GM10248 (cell line): ENCODE measurements around the gene MACROH2A2.
"Not testable (repeated sequence)": the region's sequence is repeated elsewhere in the genome, so short reads cannot be mapped to it uniquely, and the experiment has no call there.

ENCODE experiments used
- CTCF ChIA-PET: fragments of 300-600 bp; sonication (Branson Sonifier 250); formaldehyde crosslinking; extraction: SDS; loops from one replicate; lab custom pipeline; 2021; ENCODE audit warnings: antibody characterized with exemption; lab: Yijun Ruan, JAX
- POLR2A ChIA-PET: fragments of 350-650 bp; sonication (Branson Sonifier 250); formaldehyde crosslinking; extraction: SDS; loops from one replicate; lab custom pipeline; 2020; ENCODE audit warnings: antibody characterized with exemption; lab: Yijun Ruan, JAX
- DNase-seq: peaks from one replicate; pipeline ENCODE4 v3.0.0; 2012; ENCODE audit errors: extremely low spot score
- TF ChIP-seq, protein P1 (sequence below): IDR thresholded peaks from 2 replicates; pipeline ENCODE4 v1.5.1; 2012; ENCODE audit warnings: mild to moderate bottlenecking, low read depth; ENCODE audit errors: extremely low read depth, missing control alignments, control extremely low read depth

Gene MACROH2A2

DNA sequence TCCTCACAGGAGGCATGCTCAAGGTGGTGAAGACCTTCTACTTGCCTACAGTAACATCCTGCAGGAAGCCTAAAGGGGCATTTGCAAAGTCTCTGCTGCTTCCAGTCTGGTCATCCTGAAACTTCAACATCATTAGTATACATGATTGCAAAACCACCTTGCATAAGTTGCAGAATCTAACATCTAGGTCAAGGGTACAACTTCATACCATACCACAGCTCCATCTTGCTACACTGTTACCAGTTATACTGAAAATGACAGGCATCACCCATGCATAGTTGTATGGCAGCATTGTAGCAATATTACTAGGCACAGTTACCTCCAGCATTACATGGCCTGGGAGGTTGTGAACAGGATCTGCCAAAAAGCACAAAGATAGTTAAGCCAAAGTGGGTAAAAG is 13.7 kb upstream of the MACROH2A2 start:
- ChIA-PET POLR2A (no interaction called here), CTCF (no interaction called here)
- DNase-seq: no peak
- TF ChIP-seq, protein P1, sequence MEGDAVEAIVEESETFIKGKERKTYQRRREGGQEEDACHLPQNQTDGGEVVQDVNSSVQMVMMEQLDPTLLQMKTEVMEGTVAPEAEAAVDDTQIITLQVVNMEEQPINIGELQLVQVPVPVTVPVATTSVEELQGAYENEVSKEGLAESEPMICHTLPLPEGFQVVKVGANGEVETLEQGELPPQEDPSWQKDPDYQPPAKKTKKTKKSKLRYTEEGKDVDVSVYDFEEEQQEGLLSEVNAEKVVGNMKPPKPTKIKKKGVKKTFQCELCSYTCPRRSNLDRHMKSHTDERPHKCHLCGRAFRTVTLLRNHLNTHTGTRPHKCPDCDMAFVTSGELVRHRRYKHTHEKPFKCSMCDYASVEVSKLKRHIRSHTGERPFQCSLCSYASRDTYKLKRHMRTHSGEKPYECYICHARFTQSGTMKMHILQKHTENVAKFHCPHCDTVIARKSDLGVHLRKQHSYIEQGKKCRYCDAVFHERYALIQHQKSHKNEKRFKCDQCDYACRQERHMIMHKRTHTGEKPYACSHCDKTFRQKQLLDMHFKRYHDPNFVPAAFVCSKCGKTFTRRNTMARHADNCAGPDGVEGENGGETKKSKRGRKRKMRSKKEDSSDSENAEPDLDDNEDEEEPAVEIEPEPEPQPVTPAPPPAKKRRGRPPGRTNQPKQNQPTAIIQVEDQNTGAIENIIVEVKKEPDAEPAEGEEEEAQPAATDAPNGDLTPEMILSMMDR: no peak

DNA sequence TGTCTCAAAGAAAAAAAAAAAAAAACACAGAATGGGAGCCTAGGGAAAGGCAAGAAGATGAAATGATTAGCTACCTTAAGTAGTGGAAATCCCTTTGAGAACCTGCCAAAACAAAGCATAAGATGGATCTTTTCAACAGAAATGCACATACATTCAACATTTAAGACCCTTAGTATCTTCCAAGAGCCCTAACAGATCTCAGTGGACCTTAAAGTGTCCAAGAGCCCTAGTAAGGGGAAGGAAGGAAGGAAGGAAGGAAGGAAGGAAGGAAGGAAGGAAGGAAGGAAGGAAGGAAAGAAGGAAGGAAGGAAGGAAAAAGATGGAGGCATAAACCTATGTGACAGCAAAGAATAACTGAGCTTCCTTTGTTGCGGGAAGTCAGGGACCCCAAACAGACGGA is 11.6 kb upstream of the MACROH2A2 start:
- CTCF ChIA-PET: interaction anchor here (1.1 kb wide), 1 partner anchor 82 kb away, joined by 3 read pairs; no protein-coding TSS in a partner anchor
- POLR2A ChIA-PET: no interaction called here
- TF ChIP-seq, protein P1: no peak
- no peak for DNase-seq

DNA sequence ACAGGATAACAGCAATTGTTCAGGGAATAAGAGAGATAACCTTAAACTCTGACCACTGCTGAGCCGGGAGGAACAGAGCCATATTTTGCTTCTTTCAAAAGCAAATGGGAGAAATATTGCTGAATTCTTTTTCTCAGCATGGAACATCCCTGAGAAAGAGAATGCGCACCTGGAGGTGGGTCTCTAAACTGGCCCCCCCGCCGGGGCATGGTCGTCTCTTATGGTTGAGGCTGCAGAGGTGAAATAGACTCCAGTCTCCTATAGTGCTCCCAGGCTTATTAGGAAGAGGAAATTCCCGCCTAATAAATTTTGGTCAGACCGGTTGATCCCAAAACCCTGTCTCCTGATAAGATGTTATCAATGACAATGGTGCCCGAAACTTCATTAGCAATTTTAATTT is 10.9 kb upstream of the MACROH2A2 start:
- DNase-seq, POLR2A ChIA-PET, CTCF ChIA-PET: not testable (repeated sequence)

DNA sequence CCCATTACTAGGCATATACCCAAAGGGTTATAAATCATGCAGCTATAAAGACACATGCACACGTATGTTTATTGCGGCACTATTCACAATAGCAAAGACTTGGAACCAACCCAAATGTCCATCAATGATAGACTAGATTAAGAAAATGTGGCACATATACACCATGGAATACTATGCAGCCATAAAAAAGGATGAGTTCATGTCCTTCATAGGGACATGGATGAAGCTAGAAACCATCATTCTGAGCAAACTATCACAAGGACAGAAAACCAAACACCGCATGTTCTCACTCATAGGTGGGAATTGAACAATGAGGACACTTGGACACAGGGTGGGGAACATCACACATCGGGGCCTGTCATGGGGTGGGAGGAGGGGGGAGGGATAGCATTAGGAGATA is 5.6 kb upstream of the MACROH2A2 start:
- DNase-seq, CTCF ChIA-PET, POLR2A ChIA-PET: not testable (repeated sequence)

DNA sequence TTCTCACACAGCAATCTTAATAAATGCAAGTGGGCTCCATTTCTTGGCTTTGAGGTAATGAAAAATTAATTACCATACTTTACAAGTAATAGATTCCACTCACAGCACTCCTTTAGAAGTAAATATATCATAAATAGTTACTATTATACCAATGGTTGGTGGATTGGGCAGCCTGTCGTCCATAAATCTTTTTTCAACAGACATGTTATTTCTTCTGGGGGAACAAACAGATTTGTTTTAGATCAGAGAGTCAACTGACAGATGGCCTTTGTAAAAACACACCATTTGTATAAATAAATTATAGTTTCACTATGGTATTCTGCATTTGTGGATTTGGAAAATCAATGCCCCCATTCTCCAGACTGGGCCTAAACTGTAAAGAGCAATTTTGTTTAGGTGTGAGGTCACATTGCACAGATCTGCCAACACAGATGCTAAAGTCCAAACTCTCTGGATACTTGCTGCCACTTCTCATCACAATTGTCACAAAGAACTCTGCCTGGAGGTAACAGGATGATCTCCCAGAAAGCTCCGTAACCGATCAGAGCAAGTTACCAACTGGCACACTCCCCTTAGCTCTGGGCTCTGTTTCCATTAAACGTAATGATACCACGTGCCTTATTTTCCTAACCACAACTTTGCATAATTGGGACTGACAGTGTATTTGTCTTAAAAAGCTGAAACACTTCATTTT is 4.5 kb upstream of the MACROH2A2 start:
- CTCF ChIA-PET: interaction anchor here (1.2 kb wide), 1 partner anchor 31 kb away, joined by 3 read pairs; no protein-coding TSS in a partner anchor
- TF ChIP-seq, protein P1: no peak
- POLR2A ChIA-PET: no interaction called here
- no peak for DNase-seq

DNA sequence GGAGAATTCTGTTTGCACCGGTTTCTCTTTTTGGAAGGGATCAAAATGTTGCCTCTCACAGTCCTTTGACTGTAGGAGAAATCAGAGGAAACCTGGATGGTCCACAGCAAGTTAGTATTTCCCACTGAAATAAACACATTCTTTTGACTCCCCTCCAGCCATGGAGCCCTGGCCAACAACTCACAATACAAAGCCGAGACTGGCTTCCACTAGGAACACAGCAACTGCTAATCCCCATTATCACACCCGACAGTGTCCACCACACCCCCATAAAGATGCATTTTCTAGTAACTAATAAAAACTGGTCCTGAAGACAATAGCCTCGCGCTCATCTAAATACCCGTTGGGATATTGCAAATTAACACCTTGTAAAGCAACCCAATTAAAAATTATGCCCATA is 798 bp upstream of the MACROH2A2 start:
- ChIA-PET CTCF (no interaction called here), POLR2A (no interaction called here)
- no peak for DNase-seq
- TF ChIP-seq, protein P1: no peak

DNA sequence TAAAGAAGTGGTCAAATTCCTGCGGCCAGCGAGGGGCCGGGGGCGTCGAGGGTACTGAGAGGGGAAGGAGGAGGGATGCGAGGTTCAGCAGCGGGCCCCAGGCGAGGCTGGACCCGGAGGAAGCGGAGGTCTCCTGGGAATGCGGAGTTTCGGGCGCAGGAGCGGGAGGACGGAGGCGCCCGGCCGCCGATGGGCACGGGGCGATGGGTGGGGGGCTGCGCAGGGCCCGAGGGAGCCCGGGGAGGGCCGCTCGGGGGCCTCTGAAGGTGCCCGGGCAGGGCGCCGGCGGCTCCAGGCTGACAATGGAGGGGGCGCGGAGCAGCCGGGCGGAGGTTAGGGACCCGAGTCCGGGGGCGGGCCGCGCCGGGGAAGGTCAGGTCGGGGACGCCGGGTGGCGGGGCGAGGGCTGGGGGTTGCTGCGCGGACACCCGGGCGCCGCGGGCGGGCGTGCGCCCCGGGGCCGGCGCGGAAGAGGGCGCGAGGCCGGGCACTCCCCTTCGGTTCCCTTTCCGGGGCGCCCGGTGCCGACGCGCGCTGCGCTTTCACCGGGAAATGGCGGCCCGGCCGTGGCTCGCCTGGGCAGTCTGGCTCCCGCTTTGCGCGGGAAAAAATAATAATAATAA is 683 bp downstream of the MACROH2A2 start:
- no peak for DNase-seq
- ChIA-PET CTCF (no interaction called here), POLR2A (no interaction called here)
- TF ChIP-seq, protein P1: no peak
